IMR-90 (cell line): ENCODE measurements around the gene CCNYL1. TPM values are rescaled to one million over a fixed set of nuclear protein-coding genes. Genes with fewer than 3 reads are reported as not detected.

Source experiments
- ATAC-seq: fragments of 200-7000 bp; cut with Tn5 transposase; 2 replicates; pipeline ENCODE4 v1.9.1; 2020; ENCODE audit warnings: low read depth, mild to moderate bottlenecking, moderate library complexity
- BruUV-seq: library from RNA; stranded (reverse); fragments of 400-500 nt; replicated peaks from 2 replicates; lab custom pipeline; 2021; lab: Mats Ljungman, UMichigan
- CTCF ChIA-PET: fragments of 300-600 bp; formaldehyde crosslinking; extraction: SDS; loops from one replicate; lab custom pipeline; 2021; ENCODE audit warnings: antibody characterized with exemption; lab: Yijun Ruan, JAX
- POLR2A ChIA-PET: fragments of 300-600 bp; sonication (Branson Sonifier 250); formaldehyde crosslinking; loops from one replicate; lab custom pipeline; 2022; ENCODE audit warnings: antibody characterized with exemption; ENCODE audit not compliant: unreplicated experiment; lab: Charles Lee
- DNase-seq: peaks from one replicate; pipeline ENCODE4 v3.0.0; 2013
- H2AFZ ChIP-seq: replicated peaks from 2 replicates; pipeline ENCODE3; 2013; ENCODE audit warnings: low read length, mild to moderate bottlenecking; ENCODE audit not compliant: poor library complexity
- H2AK5ac ChIP-seq: 2 replicates; pipeline ENCODE4 v1.6.1; 2013; ENCODE audit warnings: low read depth, low read length, inconsistent platforms
- H2AK9ac ChIP-seq: replicated peaks from 2 replicates; pipeline ENCODE3; 2013; ENCODE audit warnings: mild to moderate bottlenecking, low read depth, low read length, moderate library complexity; ENCODE audit not compliant: poor library complexity
- H2BK120ac ChIP-seq: 2 replicates; pipeline ENCODE4 v1.6.1; 2013; ENCODE audit warnings: low read depth, low read length, inconsistent platforms
- H2BK15ac ChIP-seq: 3 replicates; pipeline ENCODE4 v1.6.1; 2013; ENCODE audit warnings: low read depth, low read length, inconsistent platforms
- H2BK20ac ChIP-seq: 2 replicates; pipeline ENCODE4 v1.6.1; 2013; ENCODE audit warnings: low read depth, mild to moderate bottlenecking, inconsistent platforms, low read length, moderate library complexity
- H2BK5ac ChIP-seq: 2 replicates; pipeline ENCODE4 v1.6.1; 2013; ENCODE audit warnings: mild to moderate bottlenecking, low read depth, low read length, inconsistent platforms; ENCODE audit not compliant: poor library complexity, severe bottlenecking
- H3K14ac ChIP-seq: replicated peaks from 2 replicates; pipeline ENCODE4 v1.6.1; 2013; ENCODE audit warnings: low read depth, low read length, inconsistent platforms
- H3K18ac ChIP-seq: 2 replicates; pipeline ENCODE4 v1.6.1; 2013; ENCODE audit warnings: low read depth, low read length, control low read depth
- H3K23ac ChIP-seq: 2 replicates; pipeline ENCODE4 v1.6.1; 2013; ENCODE audit warnings: low read depth, low read length, inconsistent platforms
- H3K27ac ChIP-seq: 2 replicates; pipeline ENCODE4 v1.5.1; 2013; ENCODE audit warnings: mild to moderate bottlenecking, control low read depth, low read length; ENCODE audit not compliant: insufficient read depth
- H3K27me3 ChIP-seq: 2 replicates; pipeline ENCODE4 v1.6.1; 2013; ENCODE audit warnings: low read length; ENCODE audit not compliant: control insufficient read depth, insufficient read depth
- H3K36me3 ChIP-seq: 2 replicates; pipeline ENCODE4 v1.6.1; 2013; ENCODE audit warnings: low read length, mixed read lengths; ENCODE audit not compliant: control insufficient read depth, insufficient read depth
- H3K4ac ChIP-seq: 2 replicates; pipeline ENCODE4 v1.6.1; 2013; ENCODE audit warnings: low read depth, low read length, inconsistent platforms
- H3K4me1 ChIP-seq: 2 replicates; pipeline ENCODE4 v1.6.1; 2013; ENCODE audit warnings: low read length, mixed read lengths; ENCODE audit not compliant: control insufficient read depth, insufficient read depth
- H3K4me2 ChIP-seq: 2 replicates; pipeline ENCODE4 v1.6.1; 2013; ENCODE audit warnings: low read depth, mild to moderate bottlenecking, control low read depth, low read length, moderate library complexity
- H3K4me3 ChIP-seq: 2 replicates; pipeline ENCODE4 v1.5.1; 2013; ENCODE audit warnings: low read depth, mild to moderate bottlenecking, control low read depth, low read length, moderate library complexity; ENCODE audit not compliant: insufficient read depth
- H3K56ac ChIP-seq: 2 replicates; pipeline ENCODE4 v1.6.1; 2013; ENCODE audit warnings: low read length, inconsistent platforms; ENCODE audit not compliant: insufficient read depth; ENCODE audit errors: extremely low read depth
- H3K79me1 ChIP-seq, 2 experiments: 2 replicates each; pipeline ENCODE4 v1.6.1; 2013; ENCODE audit warnings: low read length in 2 of 2, inconsistent platforms in 1 of 2, low read depth in 1 of 2
- H3K9ac ChIP-seq: 2 replicates; pipeline ENCODE4 v1.6.1; 2013; ENCODE audit warnings: low read depth, low read length, control low read depth
- H3K9me1 ChIP-seq: 2 replicates; pipeline ENCODE4 v1.6.1; 2013; ENCODE audit warnings: low read length, inconsistent platforms; ENCODE audit not compliant: insufficient read depth
- H3K9me3 ChIP-seq: 2 replicates; pipeline ENCODE4 v1.6.1; 2013; ENCODE audit warnings: low read length; ENCODE audit not compliant: control insufficient read depth, insufficient read depth
- H4K20me1 ChIP-seq: 2 replicates; pipeline ENCODE4 v1.6.1; 2013; ENCODE audit warnings: low read length, inconsistent platforms; ENCODE audit not compliant: insufficient read depth
- H4K5ac ChIP-seq: 2 replicates; pipeline ENCODE4 v1.6.1; 2013; ENCODE audit warnings: mild to moderate bottlenecking, low read depth, low read length, control low read depth
- H4K8ac ChIP-seq, 2 experiments: 2 replicates each; pipeline ENCODE4 v1.6.1; 2013; ENCODE audit warnings: low read depth in 2 of 2, low read length in 2 of 2, control low read depth in 1 of 2, inconsistent platforms in 1 of 2
- H4K91ac ChIP-seq: 2 replicates; pipeline ENCODE4 v1.6.1; 2013; ENCODE audit warnings: low read depth, low read length, inconsistent platforms; ENCODE audit not compliant: insufficient read depth
- MAZ ChIP-seq: IDR thresholded peaks from 2 replicates; pipeline ENCODE4 v1.6.1; 2012; ENCODE audit warnings: low read depth, mild to moderate bottlenecking, low read length, improper control_type of control experiment, moderate library complexity, borderline replicate concordance
- NFE2L2 ChIP-seq: fragments of 150-350 bp; IDR thresholded peaks from 2 replicates; pipeline ENCODE4 v1.6.1; 2016; ENCODE audit warnings: low read depth, mild to moderate bottlenecking, low read length
- RAD21 ChIP-seq: IDR thresholded peaks from 2 replicates; pipeline ENCODE4 v1.6.1; 2012; ENCODE audit warnings: low read length, improper control_type of control experiment
- SMC3 ChIP-seq: fragments of 150-350 bp; IDR thresholded peaks from 2 replicates; pipeline ENCODE4 v1.6.1; 2016; ENCODE audit warnings: low read depth, mild to moderate bottlenecking, antibody characterized with exemption, low read length, moderate library complexity
- WGBS, 2 experiments: methylation state at CpG; one replicate each; pipeline versions ENCODE4 v1.1.5 to v1.1.7; 2013; ENCODE audit warnings: missing lambda C conversion rate in 2 of 2; ENCODE audit not compliant: insufficient read length in 1 of 2; ENCODE audit errors: extremely low coverage in 2 of 2; 5-methylcytosine and 5-hydroxymethylcytosine counted together
- dilution Hi-C: fragments of 300-500 bp; cut with HindIII; formaldehyde crosslinking; loops from one replicate; pipeline ENCODE4 v1.14.3; 2018; ENCODE audit warnings: low sequenced_read_pairs; ENCODE audit not compliant: unreplicated experiment
- in situ Hi-C: fragments of 300-500 bp; cut with MboI; formaldehyde crosslinking; loops from 3 replicates; pipeline ENCODE4 v1.14.3; 2019; ENCODE audit warnings: low sequenced_read_pairs, inconsistent platforms, mixed read lengths
- intact Hi-C: fragments of 100-400 bp; cut with micrococcal nuclease; formaldehyde crosslinking; loops from 2 replicates; pipeline ENCODE4 v1.10.0; 2022
- polyA plus RNA-seq, 3 experiments: library from polyadenylated mRNA; depleted of rRNA; stranded (reverse); fragments of >200 nt; gene quantifications; 2 replicates each; pipeline ENCODE4 v1.2.3, GENCODE V29; 2012; ENCODE audit warnings: low replicate concordance in 1 of 3
- total RNA-seq: library from RNA; depleted of rRNA; stranded (reverse); fragments of >200 nt; gene quantifications from 2 replicates; pipeline ENCODE4 v1.2.3, GENCODE V29; 2012
- TF ChIP-seq, protein P1 (sequence below): fragments of 150-350 bp; IDR thresholded peaks from 2 replicates; pipeline ENCODE4 v1.6.1; 2017; ENCODE audit warnings: mild to moderate bottlenecking, antibody characterized with exemption, low read length, low read depth

The CCNYL1 gene
- total and polyA plus RNA-seq, 2 of the 4 experiments (the other 2 are of a cell fraction): 5.4 to 7.3 TPM

DNA sequence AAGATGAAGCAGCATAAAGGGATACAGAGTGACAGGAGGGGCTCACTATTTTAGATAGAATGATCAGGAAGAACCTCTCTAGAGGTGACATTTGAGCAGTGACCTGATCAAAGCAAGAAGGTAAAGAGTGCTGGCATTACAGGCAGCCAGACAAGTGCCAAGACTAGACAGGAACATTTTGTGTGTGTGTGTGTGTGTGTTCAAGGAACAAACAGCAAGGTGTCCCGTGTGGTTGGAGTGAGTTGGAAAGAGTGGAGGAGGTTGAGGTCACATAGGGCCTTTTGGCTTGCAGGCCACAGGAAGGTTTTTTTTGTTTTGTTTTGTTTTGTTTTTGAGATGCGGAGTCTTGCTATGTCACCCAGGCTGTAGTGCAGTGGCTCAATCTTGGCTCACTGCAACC is 32.6 kb downstream of the CCNYL1 start:
- H4K8ac ChIP-seq: no peak overlapping the region
- no peak overlapping the region for H2BK120ac ChIP-seq
- peaks cover 8% of the 10 kb centered on the region for H3K9me1 ChIP-seq
- no peak overlapping the region for H3K9ac ChIP-seq
- no peak overlapping the region for H2BK5ac ChIP-seq
- H2AFZ ChIP-seq: no peak overlapping the region
- intact Hi-C loops: loop anchor here (10.0 kb wide), 1 partner anchor 939 kb away; no protein-coding TSS in a partner anchor
- H2AK9ac ChIP-seq: no peak overlapping the region
- CTCF ChIA-PET: interaction anchor here (0.9 kb wide), 1 partner anchor 328 kb away, joined by 4 read pairs; no protein-coding TSS in a partner anchor
- BruUV-seq: no TSS peak
- H3K56ac ChIP-seq: no peak overlapping the region
- POLR2A ChIA-PET: no interaction called here
- no peak overlapping the region for H3K4me2 ChIP-seq
- H3K4ac ChIP-seq: no peak overlapping the region
- no peak overlapping the region for H3K18ac ChIP-seq
- no peak overlapping the region for H3K27ac ChIP-seq
- peaks cover 0 to 7% of the 10 kb centered on the region in 2 experiments; a peak in 2 of 4 replicates for H3K79me1 ChIP-seq
- dilution Hi-C loops: no loop called here
- TF ChIP-seq NFE2L2 (no peak), RAD21 (no peak), MAZ (no peak), SMC3 (no peak)
- TF ChIP-seq, protein P1, sequence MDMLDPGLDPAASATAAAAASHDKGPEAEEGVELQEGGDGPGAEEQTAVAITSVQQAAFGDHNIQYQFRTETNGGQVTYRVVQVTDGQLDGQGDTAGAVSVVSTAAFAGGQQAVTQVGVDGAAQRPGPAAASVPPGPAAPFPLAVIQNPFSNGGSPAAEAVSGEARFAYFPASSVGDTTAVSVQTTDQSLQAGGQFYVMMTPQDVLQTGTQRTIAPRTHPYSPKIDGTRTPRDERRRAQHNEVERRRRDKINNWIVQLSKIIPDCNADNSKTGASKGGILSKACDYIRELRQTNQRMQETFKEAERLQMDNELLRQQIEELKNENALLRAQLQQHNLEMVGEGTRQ: no peak
- no peak overlapping the region for H4K91ac ChIP-seq
- ATAC-seq: no peak
- H2BK20ac ChIP-seq: no peak overlapping the region
- H4K20me1 ChIP-seq: peaks cover 8% of the 10 kb centered on the region; the same call in 1 of the 2 replicates
- DNase-seq: no peak
- H3K36me3 ChIP-seq: peaks cover 4% of the 10 kb centered on the region; the same call in 1 of the 2 replicates
- H2AK5ac ChIP-seq: no peak overlapping the region
- H3K4me3 ChIP-seq: no peak overlapping the region
- WGBS, 2 experiments: no CpG with 5 or more reads among the region's 2 CpGs
- no peak overlapping the region for H3K14ac ChIP-seq
- no peak overlapping the region for H4K5ac ChIP-seq
- no peak overlapping the region for H2BK15ac ChIP-seq
- in situ Hi-C loops: loop anchor here (10.0 to 25.0 kb wide), 3 partner anchors 291 to 957 kb away; partner anchors contain the start of genes IDH1 and PIKFYVE
- no peaks in the 10 kb centered on the region for H3K9me3 ChIP-seq
- peaks cover 10% of the 10 kb centered on the region for H3K4me1 ChIP-seq
- no peak overlapping the region for H3K23ac ChIP-seq
- H3K27me3 ChIP-seq: no peaks in the 10 kb centered on the region
